AML-193 (cell line): Measurements from ENCODE around the gene TMEM208.

Source experiments
- DNase-seq, 2 experiments: peaks; one replicate each; lab custom pipeline; 2025; lab: John Stamatoyannopoulos, UW

The TMEM208 gene

DNA sequence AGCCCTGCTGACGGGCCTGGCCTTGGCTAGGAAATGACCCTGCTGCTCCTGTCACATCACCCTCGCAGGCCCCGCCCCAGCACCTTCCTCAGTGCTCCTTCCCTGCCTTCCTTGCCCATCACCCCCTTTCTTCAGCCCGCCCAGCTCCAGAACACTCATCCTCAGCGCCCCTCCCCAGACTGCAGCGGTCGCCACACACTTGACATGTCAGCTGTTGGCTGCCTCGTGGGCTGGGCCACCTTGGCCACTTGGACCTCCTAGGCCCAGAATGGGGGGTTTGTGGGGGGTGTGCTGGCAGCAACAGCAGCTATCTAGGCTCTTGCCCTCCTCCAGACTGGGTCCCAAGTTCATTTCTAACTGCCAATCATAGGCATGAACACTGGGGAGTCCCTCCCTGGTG, 17.4 kb upstream of the TMEM208 start:
- DNase-seq = no peak

DNA sequence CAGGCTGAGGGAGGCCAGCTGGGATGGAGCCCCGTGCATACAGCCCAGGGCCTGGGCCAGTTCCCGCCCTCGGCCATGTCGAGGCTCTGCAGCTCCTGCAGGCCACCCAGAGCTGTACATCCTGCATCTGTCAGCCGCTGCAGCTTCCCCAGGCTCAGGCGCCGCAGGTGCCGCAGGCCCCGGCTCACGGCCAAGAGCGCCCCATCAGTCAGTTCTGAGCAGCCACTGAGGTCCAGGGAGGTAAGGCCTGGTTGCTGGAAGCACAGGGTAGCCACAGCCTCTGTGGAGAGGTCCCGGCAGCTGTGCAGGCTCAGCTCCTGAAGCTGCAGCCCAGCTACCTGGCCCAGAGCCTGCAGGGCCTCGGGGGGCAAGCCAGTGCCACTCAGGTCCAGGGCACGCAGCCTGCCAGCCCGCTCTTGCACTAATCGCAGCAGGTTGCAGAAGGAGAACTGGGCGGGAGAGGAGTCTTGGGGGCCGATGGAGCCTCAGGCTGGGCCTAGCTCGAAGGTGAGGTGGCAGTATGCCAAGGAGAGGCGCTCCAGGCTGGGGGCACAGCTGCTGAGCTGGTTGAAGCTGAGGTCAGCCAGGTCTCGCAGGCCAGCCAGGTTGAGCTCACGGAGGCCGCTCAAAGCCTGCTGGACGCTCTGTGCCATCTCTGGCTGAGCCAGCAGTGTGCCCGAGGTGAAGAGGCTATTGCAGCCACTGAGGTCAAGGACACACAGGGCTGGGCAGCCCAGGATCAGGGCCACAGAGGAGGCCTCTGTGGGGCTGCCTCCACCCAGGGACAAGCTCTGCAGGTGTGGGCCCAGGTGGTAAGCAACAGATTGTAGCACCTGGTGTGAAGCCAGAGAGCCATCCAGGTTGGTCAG, 16.6 kb upstream of the TMEM208 start:
- no peak for DNase-seq

DNA sequence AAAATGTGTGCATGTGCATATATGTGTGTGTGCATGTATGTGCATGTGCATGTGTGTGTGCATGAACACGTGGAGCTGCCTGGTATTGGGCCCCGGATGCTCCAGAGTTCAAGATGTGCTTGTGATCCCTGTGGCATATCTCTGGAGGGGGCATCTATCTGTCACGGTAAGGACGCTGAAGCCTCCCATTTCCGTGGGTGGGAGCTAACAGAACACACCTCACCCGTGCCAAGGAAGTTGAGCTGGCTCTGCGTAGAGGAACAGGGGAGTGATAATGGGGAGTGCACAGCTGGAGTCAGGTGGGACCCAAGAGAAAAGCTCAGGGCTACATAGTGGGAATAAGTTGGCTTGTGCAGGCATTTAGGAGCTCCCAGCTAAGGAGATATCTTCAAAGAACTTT, 15.3 kb upstream of the TMEM208 start:
- DNase-seq = no peak

DNA sequence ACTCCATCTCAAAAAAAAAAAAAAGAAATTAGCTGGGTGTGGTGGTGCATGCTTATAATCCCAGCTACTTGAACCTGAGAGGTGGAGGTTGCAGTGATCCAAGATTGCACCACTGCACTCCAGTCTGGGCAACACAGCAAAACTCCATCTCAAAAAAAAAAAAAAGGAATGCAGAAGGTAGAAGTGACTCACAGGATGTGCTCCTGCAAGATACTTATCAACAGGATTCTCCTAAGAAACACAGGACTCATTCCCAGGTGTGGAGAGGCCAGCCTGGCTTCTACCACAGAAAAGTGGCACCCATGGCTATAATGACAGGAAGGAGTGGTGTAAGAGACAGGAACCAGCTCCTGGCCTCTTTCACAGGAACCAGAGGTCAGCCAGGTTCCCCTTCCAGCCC, 14.2 kb upstream of the TMEM208 start:
- DNase-seq = peak in 1 of 2 experiments; percentile 4

DNA sequence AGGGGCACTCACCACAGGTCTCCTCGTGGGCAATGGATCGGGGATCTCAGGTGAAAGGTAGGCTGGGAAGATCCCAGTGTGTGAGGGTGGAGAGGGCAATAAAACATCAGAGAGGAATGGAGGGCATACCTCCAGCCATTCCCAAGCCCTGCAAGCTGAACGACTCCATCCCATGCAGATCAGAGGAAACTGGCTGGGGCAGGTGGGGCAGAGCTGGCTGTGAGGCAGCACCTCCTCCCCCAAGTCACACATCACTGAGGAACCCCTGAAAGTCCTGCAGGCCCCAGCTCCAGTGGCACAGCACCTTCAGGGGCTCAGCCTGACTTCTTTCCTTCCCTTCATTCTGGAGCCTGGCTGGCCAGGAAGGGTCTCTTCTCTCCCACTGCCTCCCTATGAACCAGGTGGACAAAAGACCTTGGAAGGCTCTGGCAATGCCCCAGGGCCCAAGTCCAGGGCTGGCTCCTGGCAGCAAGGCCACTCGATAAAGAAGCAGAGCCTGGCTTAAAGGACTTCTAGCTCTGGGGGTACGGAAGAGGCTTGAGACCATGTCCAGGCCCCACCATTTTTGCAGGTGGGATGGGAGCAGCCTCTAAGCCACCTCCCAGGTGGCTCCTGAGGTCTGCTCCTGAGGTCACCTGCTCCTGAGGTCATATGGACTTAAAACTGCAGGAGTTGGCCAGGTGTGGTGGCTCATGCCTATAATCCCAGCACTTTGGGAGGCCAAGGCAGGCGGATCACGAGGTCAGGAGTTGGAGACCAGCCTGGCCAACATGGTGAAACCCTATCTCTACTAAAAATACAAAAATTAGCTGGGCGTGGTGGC, 13.5 kb upstream of the TMEM208 start:
- DNase-seq = no peak

DNA sequence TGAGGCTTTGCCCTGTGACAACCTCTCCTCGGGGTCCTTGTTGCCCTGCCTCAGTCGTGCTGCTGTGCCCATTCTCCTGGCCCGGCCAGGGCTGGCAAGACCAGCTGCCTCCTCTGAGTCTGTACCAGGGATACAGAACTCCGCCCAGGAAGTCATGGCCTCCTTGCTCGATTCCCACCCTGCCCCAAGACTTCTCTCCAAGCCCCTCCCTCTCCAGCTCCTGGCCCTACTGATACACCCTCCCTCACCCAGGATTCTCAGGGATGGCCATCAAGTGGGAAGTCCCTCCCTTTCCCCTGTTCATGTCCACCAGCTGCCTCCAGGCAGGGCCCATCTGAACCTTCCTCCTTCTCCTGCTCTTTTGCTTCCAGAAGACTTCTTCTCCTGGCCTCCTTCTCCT, 11.2 kb upstream of the TMEM208 start:
- no peak for DNase-seq

DNA sequence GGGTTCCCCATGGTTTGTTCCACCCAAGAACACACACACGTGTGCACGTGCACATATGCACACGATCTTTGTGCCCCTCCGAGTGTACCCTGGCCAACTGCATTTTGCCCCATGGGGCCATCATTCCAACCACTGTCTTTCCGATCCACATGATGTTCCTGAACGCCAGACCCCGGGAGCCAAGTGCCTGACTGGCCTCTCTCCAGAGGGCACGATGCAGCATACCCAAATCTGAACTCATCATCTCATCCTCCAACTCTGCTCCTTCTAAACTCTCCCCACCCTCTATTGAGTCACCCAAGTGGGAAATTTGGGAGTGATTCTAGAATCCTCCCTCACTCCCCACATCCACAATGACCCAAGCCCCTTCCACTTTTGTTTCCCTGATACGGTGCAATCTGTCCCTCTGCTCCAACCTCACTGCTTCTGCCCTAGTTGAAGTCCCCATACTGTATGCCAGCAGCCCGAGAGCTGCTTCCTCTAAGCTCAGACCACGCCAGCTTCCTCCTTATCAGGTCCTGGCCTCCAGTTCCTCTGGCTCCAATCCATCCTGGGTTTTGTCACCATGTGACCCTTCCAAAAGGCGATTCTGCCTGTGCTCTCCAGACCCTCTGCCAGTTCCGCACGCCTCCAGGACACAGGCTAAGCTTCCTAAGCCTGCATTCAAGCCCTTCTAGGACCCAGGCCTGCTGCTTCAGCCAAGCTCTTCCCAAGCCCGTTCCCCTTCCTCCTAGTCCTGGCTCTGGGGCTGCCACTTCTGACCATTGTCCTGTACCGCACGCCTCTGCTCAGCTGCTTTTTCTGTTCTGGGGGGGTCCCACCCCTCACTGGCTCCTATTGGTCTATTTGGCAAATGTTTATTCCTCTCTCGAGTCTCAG, 10.1 kb upstream of the TMEM208 start:
- peak; percentile 59 to 67 for DNase-seq

DNA sequence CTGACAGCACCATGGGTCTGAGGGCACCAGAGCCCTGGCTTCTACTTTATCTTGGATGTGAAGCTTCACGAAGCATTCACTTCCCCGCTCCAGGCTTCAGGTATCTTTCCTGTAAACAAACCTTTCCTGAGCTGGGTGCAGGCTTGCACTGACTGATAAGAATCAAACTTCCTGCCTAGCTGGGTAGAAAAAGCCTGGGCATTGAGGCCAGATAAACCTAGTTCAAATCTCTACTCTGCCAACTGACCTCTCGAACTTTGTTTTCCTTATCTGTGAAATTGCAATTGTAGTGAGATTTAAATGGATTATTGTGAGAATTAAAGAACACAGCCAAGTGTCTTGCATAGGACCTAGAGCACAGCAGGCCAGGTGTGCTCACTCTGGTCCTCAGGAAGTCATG, 2.9 kb upstream of the TMEM208 start:
- DNase-seq = no peak

DNA sequence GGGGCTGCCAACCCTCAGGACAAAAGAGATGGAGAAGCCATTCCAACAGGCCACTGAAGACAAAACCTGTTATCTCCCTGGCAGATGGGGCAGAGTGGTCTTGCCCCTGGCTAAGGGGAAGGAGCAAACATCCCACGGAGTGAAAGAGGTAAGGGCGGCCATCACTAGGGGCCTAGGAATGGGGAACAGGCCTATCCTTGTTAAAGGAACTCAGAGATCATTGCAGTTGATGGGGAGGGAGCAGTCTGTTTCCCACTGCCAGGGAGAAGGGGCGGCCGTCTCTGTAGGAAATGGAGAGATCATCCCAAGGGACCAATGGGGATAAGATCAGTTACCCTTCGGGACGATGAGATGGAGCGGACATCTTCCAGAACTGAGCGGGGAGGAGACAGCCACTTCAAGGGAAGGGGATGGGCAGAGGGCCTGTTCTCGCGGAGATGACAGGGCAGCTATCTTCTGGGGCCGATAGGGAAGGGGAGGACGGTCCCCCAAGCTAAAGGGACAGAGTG, 581 bp upstream of the TMEM208 start:
- no peak for DNase-seq

DNA sequence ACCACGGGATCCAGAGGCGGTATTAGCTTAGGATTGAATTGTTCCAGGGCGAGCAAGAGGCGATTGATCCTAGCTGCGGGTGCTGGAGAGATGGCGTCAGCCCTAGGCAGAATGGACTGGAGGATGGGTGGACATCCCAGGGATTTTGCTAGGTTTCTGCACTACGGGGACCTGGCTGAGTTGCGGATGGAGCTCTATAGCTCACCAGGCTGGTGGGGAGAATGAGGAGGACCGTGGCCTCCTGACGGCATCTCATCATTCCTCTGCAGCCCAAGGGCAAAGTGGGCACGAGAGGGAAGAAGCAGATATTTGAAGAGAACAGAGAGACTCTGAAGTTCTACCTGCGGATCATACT, 614 bp downstream of the TMEM208 start:
- DNase-seq = no peak

DNA sequence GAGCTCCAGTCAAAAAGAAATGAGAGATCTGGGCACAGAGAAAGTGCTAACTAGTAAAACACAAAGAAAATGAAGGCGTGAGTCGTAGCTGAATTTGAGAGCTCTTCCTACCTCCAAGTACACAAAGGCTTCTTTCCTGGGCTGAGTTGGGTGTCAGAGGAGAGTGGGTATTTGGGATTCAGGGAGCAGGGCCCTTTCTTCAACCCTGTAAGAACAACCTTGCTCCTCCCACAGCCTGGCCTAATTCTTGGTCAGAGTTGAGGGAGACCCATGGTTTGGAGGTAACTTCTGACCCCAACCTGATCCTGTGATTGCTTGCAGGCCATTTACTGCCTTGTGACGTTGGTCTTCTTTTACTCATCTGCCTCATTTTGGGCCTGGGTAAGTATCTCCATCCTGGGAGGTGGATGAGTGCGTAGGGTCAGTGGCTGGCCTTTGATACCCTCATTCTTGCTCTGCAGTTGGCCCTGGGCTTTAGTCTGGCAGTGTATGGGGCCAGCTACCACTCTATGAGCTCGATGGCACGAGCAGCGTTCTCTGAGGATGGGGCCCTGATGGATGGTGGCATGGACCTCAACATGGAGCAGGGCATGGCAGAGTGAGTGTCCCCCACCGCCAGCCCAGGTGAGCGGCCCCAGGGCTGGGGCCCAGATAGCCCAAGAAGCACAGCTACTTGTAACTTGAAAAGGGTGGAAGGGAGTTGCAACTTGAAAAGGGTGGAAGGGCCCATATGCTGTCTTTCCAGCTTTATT, 1.3 kb downstream of the TMEM208 start:
- no peak for DNase-seq

DNA sequence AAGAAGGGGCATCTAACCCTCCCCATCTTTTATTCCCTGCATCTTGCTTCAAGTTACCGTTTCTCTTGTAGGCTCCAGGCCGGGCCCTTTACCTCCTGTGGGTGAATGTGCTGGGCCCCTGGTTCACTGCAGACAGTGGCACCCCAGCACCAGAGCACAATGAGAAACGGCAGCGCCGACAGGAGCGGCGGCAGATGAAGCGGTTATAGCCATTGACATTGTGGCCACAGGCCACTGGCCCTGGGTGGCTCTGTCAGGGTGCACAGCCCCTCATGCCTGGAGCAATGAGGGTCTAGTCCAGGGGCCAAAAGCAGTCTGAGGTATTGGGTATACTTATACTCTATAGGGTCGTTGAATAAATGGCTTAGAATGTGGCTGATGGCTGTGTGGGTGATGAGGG, 2.0 kb downstream of the TMEM208 start:
- DNase-seq = no peak

DNA sequence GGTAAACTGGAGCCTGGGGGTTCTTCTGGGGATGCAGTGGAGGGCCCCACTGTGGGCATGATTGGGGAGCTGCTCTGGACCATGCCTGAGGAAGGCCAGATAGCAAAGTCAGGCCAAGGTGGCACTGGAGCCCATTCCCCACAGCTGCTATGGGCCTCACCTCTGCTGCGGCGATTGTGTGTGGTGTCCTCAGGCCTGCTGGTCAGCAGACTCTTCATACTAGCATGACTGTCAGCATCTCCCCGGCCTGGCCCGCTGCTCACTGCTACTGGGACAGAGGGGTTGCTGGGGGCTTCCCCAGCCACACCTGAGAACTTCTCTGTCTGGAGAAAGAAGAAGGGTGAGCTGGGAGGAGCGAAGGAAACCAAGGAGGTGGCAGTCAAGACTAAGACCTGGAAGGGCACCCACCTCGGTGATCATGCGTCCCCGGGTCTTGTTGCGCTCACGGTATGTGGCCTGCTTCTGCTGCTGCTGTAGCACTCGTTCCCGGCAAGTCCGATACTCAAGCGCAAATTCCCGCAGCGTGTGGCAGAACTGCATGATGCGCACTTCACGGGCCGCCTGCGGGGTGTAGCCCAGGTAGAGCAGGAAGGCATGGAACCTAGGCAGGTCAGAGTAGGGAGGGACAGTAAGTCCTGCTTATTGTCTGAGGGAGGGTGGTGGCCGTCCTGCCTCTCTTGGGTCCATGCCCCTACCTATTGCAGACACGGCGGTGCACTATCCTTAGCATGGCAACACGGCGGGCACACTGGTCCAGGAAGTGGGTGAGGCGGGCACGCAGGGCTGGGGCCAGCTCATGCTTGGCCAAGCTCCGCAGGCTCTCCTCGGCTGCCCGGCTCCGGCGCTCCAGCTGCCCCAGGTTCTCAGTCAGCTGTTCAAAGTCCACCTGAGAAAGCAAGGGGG, 3.2 kb downstream of the TMEM208 start:
- no peak for DNase-seq

DNA sequence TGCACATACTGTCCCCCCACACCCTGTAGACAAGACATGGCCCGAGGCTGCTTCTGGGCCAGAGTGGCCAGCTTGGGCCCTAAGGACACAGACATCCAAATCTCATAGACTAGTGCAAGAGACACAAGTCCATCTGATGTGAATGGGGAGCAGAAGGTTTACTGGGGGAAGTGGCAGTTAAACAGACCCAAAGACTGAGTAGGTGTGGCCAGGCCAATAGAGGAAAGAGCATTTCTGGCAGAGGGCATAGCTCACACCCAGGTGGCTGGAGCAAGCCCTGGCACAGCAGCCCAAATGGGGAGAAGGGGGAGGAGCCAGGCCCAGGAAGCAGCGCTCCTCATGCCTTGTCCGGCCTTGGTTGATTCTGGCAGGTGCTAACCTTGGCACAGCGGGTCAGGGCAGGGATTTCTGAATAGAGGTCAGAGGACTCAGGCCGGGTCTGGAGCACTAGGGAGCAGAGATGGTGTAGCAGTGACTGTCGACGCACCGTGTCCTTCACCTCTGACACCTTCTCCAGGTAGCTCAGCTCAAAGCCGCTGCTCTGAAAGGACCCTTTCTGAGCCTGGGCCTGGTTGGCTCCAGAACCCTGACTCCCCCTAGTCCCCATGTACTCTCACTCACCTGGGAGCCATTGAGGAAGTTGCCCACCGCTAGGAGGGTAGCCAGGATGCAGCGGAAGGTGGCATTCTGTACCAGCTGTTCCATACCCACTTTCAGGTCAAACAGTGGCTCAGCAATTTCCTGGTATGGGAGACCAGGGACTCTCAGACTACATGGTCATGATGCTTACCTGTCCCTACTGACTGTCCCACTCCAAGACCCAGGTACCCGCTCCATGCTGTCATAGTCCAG, 4.1 kb downstream of the TMEM208 start:
- no peak for DNase-seq

DNA sequence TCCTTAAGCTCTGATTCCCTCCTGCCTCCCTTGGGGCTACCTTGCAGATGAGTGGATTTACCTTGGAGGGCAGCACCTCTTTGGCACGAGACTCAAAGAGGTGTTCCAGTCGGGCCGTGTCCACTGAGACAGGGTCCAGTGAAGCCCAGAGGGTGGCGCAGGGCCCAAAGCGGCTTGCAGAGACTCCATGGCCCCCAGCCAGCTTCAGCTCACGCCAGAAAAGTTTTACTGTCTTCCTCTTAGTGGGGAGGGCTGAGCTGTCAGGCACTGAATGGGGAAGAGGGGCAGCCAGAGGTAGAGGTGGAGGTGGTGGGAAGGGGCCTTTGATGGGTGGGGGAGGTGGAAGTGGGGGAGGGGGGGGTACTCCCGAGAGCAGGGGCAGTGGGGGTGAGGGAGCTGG, 6.7 kb downstream of the TMEM208 start:
- no peak for DNase-seq

DNA sequence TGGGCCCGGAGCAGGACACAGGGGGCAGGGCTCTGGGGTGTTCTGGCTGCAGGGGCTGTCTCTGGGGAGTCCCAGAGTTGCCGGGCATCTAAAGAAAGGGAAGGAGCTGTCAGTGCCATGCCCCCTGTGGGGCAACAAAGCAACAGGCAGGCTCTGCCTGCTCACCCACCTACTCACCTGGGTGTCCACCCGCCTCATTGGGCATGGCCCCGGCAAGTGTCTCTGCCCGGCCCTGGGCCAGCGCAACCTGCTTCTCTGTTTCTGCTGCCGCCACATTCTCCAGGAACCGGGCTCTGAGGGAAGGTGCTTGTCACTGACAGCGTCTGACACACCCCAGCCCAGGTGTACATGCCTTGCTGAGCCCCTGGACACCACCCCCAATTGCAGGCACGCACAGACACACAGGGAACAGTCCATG, 7.3 kb downstream of the TMEM208 start:
- DNase-seq = no peak

DNA sequence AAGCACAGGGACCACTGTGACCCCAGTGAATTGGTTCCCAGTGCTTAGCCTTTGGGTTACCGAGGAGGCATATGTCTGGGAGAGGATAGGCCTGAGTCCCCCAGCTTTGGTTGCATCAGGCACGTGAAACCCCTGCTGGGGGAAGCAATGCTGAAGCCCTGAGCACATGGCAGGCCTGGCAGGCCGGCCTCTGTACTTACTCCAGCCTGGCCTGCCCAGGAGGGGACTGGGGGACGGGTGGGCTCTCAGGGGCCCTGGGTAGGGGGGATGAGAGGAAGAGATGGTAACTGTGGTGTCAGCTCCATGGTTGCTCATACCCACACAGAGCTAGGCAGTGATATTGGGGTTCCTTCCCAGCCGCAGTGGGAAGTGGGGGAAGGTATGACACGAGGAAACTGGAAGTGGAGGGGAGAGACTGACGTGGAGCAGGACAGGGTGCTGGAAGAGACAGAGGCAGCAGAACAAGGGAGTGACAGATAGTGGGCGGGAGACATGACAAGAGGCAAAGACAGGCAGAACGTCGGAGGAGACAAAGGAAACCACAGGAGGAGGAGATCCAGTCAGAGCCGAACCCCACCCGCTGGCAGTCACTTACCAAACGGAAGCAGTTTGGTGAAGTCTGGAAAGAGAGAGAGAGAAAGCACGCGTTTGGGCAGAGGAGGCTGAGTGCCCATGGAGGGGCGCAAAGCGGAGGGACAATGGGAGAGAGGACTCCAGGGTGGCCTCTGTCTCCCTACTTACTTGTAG, 9.1 kb downstream of the TMEM208 start:
- DNase-seq = no peak

DNA sequence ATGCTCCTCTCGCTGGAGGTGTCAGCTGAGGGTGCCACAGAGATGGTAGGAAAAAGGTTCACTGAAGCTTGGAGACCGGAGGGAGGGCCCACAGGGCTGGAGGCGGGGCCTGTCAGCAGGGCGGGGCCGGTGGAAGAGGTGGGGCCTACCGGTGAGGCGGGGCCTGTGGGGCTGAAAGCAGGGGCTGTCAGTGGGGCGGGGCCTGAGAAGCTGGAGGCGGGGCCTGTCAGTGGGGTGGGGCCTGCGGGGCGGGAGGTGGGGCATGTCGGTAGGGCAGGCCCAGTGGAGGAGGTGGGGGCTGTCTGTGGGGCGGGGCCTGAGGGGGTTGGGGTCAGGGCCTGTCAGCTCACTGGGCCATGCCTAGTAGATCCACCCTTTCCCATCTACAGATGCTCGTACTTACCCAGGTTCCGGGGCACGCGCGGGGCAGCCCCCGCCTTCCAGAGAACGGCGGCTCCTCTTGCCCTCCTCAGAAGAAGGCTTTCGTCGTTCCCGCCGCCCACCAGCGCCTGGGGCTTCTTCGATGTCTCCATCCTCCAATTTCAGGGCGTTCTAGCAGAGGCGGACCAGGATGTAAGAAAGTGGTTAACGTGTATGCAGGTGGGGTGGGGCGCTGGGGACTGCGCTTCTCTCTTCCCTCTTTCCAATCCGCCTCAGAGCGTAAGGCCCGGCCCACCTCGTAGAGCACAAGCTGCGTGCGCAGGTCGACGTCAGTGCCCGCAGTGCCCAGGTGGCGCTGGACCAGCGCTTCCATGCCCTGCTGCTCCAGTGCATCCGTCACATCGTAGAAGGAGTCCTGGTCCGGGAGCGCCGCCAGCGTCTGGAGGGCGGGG, 9.8 kb downstream of the TMEM208 start:
- DNase-seq = no peak
